Measurements from ENCODE around the gene USP35.
"Not testable (repeated sequence)": the region's sequence is repeated elsewhere in the genome, so short reads cannot be mapped to it uniquely, and the experiment has no call there.

USP35 gene

GRCh38 chr11:78168539-78169477 is 19.9 kb upstream of the USP35 start:
- peak; percentile 80 for DNase-seq

DNA sequence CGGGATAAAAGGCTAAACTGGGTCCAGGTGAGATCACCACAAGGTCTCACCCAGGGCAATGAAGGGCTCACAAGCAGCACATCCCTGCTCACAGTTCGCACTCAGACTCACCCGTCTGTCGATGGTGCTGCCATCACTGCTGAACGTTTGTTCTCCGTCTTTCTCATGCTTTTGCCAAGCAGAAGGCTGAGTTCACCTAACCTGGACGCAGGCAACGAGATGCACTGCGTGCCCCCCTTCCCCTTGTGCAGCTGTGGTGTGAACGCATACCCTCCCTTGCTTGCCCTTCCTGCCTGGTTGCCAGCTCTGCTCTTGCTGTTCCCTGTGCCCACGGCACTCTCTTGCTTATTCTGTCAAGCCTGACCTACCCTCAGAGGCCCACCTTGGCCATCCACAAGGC is 18.3 kb upstream of the USP35 start:
- no peak for DNase-seq

- no peak for DNase-seq
These were observed 17.7 kb upstream of the USP35 start for GRCh38 chr11:78170874-78171549.

DNA sequence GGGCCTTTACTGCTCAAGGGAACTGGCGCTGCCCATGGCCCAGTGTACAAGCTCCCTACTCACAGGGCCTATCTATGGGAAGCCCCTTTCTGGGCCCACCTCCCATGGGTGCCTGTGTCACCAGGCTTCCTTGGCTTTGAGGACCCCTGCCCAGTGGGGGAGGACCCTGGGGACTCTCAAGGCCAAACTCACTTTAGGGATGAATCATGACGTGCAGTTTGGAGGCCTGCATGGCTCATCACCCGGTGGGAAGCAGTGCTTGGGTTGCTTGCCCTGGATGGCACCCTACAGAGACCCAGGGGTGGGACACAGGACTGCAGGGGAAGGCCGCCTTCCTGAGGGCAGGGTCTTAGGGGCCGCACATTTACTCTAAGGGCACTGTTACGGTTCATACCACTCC is 16.8 kb upstream of the USP35 start:
- DNase-seq, result no peak

DNA sequence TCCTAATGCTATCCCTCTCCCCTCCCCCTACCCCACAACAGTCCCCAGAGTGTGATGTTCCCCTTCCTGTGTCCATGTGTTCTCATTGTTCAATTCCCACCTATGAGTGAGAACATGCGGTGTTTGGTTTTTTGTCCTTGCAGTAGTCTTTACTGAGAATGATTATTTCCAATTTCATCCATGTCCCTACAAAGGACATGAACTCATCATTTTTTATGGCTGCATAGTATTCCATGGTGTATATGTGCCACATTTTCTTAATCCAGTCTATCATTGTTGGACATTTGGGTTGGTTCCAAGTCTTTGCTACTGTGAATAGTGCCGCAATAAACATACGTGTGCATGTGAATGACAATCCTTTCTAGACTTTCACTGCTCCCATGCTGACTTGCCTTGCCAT is 12.9 kb upstream of the USP35 start:
- DNase-seq, result not testable (repeated sequence)

- DNase-seq, result no peak
These were observed 12.0 kb upstream of the USP35 start for GRCh38 chr11:78176605-78177141.

GRCh38 chr11:78177216-78177615 is 11.5 kb upstream of the USP35 start:
- no peak for DNase-seq

- DNase-seq, result no peak
These were observed 9.2 kb upstream of the USP35 start for GRCh38 chr11:78179459-78180071.

DNA sequence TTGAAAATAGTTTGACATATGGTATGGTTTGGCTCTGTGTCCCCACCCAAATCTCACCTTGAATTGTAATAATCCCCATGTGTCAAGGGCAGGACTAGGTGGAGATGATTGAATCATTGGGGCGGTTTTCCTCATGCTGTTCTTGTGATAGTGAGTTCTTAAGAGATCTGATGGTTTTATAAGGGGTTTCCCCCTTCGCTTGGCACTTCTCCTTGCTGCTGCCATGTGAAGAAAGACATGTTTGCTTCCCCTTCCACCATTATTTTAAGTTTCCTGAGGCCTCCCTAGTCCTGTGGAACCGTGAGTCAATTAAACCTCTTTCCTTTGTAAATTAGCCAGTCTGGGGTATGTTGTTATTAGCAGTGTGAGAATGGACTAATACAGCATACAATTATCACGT is 8.0 kb upstream of the USP35 start:
- no peak for DNase-seq

GRCh38 chr11:78181185-78181584 is 7.5 kb upstream of the USP35 start:
- DNase-seq, result no peak

DNA sequence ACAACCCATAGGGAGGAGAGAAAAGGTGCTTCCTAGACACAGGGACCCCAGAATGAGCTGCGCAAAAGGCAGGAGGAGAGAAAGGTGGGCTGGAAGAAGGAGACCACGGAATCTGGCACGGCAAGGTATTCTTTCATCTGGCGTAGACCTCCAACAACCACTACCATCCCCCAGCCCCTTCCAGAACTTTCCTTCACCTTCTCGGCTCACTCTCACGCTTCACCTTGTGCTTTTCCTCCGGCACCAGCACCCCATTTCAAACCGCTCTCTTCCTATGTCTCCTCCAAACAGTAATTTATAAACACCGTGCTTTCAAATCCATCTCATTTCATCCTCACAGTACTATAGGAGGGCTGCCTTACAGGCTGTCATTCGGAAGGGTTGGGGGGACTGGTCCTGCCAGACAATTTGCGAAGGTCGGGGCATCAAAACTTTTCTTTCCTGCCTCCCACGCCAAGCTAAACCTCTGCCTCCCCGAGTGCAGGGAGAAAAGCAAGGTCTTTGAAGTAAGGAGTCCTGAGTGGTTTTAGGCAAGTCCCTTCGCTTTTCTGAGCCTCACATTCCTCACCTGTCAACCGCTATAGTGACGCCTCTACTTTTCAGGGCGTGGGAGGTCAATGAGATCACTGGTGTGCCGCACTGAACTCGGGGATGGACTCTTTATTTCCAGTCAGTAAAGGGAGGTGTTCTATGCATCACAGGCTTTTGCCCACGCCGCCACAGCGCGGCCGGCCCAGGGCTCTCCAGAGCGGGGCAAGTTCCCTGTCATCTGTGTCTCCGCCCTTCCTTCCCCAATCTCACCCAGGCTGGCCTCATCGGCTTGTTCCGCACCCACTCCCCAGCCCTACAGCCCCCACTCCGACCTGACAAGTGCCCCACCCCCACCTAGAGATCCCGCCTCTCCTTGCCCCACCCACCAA is 1.1 kb upstream of the USP35 start:
- DNase-seq, result no peak

GRCh38 chr11:78189174-78189724 is 530 bp downstream of the USP35 start:
- DNase-seq, result peak; percentile 22

DNA sequence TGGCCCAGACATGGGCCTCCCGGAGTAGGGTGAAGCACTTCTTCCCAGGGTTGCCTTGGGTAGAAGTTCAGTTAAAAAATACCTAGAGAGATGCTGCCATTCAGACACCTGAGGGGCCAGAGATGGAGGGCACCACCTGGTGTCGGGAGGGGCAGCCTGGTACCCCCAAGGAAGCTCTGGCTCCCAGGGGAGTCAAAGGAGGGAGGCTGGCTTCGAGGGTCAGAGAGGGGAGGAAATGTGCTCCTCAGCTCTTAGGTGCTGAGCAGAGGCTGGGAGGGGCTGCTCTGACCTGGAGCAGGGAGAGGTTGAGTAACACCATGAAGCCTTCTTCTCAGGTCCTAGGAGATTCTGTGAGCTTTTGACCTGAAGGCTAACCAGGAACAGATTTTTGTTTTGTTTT is 1.1 kb downstream of the USP35 start:
- DNase-seq, result peak; percentile 16

DNA sequence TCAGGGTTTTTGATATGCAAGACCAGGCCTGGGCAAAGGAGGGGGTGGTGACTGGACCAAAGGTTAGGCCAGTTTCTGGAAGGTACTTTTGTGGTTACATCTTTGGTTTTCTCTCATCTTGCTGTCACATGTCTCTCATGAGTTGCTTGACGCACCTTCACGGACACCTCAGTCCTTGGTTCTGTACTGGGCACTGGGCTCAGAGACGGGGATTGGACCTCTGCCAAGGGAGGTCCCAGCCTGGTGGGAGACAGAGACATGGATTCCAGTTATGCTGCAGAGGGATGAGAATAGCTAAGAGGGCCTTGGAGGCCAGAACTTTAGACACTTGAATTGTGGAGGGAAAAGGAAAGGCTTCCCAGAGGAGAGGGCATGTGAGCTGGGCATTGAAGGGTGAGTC is 1.7 kb downstream of the USP35 start:
- DNase-seq, result peak; percentile 17

- DNase-seq, result no peak
These were observed 2.3 kb downstream of the USP35 start for GRCh38 chr11:78190871-78191538.

GRCh38 chr11:78192223-78192719 is 3.6 kb downstream of the USP35 start:
- DNase-seq, result no peak

DNA sequence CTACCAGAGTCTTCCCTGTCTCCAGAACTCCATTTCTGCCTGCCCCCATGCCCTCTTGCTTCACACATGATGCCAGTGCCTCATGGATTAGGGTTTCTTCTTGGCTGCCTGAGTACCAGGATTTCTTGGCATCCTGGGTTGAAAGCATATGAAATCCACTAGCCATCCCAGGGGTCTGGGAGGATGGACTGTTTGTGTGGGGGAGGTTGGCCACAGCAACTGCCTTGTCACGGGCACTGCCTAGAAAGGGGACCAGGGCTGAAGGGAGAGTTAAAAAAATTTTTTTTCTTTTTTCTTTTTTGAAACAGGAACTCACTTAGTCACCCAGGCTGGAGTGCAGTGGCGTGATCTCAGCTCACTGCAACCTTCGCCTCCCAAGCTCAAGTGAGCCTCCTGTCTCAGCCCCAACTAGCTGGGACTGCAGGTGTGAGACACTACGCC is 4.2 kb downstream of the USP35 start:
- DNase-seq, result no peak

DNA sequence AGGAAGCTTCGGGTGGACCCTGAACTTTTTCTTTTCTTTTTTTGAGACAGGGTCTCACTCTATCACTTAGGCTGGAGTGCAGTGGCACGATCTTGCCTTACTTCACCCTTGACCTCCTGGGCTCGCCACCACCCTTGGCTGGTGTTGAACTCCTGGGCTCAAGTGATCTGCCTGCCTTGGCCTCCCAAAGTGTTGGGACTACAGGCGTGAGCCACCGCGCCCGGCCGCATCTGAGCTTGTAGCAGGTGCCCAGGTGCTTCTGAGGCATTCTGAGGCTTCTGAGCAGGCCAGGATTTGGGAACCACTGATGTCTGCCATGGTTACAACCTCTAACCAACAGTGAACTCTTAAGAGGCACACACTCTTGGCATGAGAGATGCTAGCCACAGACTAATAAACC is 5.1 kb downstream of the USP35 start:
- no peak for DNase-seq

GRCh38 chr11:78194490-78194889 is 5.8 kb downstream of the USP35 start:
- DNase-seq, result no peak

- peak; percentile 40 for DNase-seq
These were observed 7.3 kb downstream of the USP35 start for GRCh38 chr11:78195917-78196560.

- DNase-seq, result no peak
These were observed 8.0 kb downstream of the USP35 start for GRCh38 chr11:78196661-78197091.

All from femur (tissue), 1 donor.